Thoracic aorta (tissue), 2 donors: ENCODE results near the gene NGDN. TPM values are rescaled to one million over a fixed set of nuclear protein-coding genes. Genes with fewer than 3 reads are reported as not detected.

Experiments used
- ATAC-seq: fragments of 150-250 bp; one replicate; pipeline ENCODE4 v1.8.0; 2017; ENCODE audit warnings: low read depth; ENCODE audit not compliant: insufficient number of reproducible peaks, low FRiP score
- DNase-seq: peaks from one replicate; pipeline ENCODE4 v3.0.0-alpha.2; 2020; ENCODE audit warnings: low spot score
- H3K27ac ChIP-seq, 2 donors: fragments of 200-600 bp; sonication (generic); 1 replicate in 1 of 2; 2 replicates in 1 of 2; pipeline ENCODE4 v1.5.1; 2016; ENCODE audit warnings: mild to moderate bottlenecking in 2 of 2, moderate library complexity in 2 of 2
- H3K27me3 ChIP-seq: fragments of 200-600 bp; sonication (generic); replicated peaks from 2 replicates; pipeline ENCODE4 v1.6.0; 2016; ENCODE audit warnings: mild to moderate bottlenecking; ENCODE audit not compliant: insufficient read depth
- H3K36me3 ChIP-seq: fragments of 200-600 bp; sonication (generic); one replicate; pipeline ENCODE4 v1.5.1; 2016
- H3K4me1 ChIP-seq, 2 donors: fragments of 200-600 bp; sonication (generic); 1 replicate in 1 of 2; 2 replicates in 1 of 2; pipeline versions ENCODE4 v1.5.1 to v1.6.0; 2016; ENCODE audit warnings: low read depth in 2 of 2, mild to moderate bottlenecking in 1 of 2; ENCODE audit not compliant: control insufficient read depth in 1 of 2
- H3K4me3 ChIP-seq: fragments of 200-600 bp; sonication (generic); 2 replicates; pipeline ENCODE4 v1.5.1; 2016; ENCODE audit warnings: mild to moderate bottlenecking
- H3K9me3 ChIP-seq: fragments of 200-600 bp; sonication (generic); 2 replicates; pipeline ENCODE4 v1.5.1; 2016
- total RNA-seq, 2 donors: library from RNA; depleted of rRNA; stranded (reverse); fragments of >200 nt; gene quantifications; one replicate each; pipeline versions ENCODE4 v1.1.0 to v1.2.3, GENCODE V29; 2016
- TF ChIP-seq, protein P1 (sequence below): fragments of 200-600 bp; sonication (generic); IDR thresholded peaks from one replicate; pipeline ENCODE4 v1.5.1; 2019; ENCODE audit warnings: antibody characterized with exemption

Gene NGDN
- total RNA-seq, 2 donors from 2014 or later, result 29.1 to 46.3 TPM

GRCh38 chr14:23486036-23486435 is 16.5 kb downstream of the NGDN start:
- Histone ChIP-seq H3K36me3 (no peaks in the 10 kb centered on the region), H3K4me3 (no peak overlapping the region), H3K9me3 (no peaks in the 10 kb centered on the region), H3K27ac (no peak overlapping the region), H3K27me3 (no peaks in the 10 kb centered on the region), H3K4me1 (no peaks in the 10 kb centered on the region)
- no peak for ATAC-seq
- TF ChIP-seq, protein P1, sequence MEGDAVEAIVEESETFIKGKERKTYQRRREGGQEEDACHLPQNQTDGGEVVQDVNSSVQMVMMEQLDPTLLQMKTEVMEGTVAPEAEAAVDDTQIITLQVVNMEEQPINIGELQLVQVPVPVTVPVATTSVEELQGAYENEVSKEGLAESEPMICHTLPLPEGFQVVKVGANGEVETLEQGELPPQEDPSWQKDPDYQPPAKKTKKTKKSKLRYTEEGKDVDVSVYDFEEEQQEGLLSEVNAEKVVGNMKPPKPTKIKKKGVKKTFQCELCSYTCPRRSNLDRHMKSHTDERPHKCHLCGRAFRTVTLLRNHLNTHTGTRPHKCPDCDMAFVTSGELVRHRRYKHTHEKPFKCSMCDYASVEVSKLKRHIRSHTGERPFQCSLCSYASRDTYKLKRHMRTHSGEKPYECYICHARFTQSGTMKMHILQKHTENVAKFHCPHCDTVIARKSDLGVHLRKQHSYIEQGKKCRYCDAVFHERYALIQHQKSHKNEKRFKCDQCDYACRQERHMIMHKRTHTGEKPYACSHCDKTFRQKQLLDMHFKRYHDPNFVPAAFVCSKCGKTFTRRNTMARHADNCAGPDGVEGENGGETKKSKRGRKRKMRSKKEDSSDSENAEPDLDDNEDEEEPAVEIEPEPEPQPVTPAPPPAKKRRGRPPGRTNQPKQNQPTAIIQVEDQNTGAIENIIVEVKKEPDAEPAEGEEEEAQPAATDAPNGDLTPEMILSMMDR, result no peak
- DNase-seq, result no peak

DNA sequence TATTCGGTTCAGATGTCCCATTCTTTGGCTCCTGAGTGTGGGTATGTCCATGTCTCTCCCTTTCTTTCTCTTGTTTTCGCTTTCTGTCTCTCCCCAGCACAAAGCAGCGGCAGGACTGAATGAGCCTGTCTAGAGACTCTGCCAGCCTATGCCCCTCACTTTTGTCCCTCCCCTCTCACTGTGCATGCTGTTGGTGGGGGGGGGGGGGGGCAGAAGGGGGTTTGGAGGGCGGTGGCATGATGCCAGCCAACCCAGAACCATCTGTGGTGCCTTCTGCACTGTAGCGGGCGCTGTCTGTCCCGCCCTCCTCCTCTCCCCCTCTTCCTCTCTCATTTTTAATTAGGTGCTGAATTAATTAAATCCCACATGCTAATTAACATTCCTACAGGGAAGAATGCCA is 17.7 kb downstream of the NGDN start:
- TF ChIP-seq, protein P1, result no peak

DNA sequence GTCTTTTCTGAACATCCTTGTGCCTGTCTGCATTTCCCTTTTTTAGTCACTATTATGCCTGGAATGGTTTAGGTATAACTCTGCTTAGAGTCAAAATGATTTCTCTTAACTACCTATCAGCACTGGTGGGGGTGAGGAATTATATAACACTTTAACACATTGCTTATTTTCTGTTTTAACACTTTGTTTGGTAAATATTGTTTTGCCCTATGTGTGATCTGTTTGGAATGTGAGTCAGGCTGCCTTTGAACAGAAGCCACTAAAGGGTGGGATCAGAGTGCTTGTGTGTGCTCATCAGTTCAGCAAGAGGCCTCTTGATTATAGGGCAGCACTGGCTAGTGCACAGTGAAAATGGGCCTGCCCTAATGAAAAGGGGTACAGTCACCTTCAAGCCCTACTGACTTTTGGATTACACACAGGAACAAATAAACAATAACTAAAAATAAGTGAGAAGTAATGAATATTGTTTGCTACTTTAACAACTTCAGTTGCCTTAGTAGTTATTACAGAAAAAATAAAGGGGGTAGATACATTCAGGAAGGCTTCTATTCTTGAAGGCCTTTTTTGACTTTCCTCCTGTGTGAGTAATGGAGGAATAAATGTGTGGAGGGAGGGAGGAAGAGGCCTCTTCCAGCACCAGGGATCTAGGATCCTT is 23.2 kb downstream of the NGDN start:
- no peak overlapping the region for H3K27ac ChIP-seq
- no peak for DNase-seq

More for the DNA sequence above, 17.7 kb downstream of the NGDN start:
- Histone ChIP-seq H3K27ac (no peak overlapping the region), H3K27me3 (no peaks in the 10 kb centered on the region), H3K4me1 (no peaks in the 10 kb centered on the region), H3K36me3 (no peaks in the 10 kb centered on the region), H3K4me3 (no peak overlapping the region), H3K9me3 (no peaks in the 10 kb centered on the region)
- ATAC-seq (no peak), DNase-seq (no peak)

DNA sequence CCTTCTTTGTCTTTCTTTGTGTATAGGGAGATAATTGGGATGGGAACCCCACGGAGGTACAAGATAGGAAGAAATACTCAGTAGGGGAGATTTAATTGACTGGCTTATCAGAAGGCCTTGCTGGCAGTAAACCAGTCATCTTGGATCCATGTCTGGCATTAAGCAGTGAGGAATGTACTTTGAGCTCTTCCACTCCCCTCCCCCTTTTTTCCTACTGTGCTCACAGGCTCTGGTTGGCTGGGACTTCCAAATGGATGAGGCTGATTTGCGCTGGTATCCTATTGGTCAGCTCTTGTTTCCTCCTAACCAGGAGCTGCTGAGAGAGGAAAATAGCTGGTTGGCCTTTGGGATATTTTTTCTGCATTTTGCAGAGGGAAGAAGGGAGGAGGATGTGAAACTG is 24.7 kb downstream of the NGDN start:
- no peak for ATAC-seq
- no peaks in the 10 kb centered on the region for H3K9me3 ChIP-seq
- no peaks in the 10 kb centered on the region for H3K27me3 ChIP-seq
- no peaks in the 10 kb centered on the region for H3K4me1 ChIP-seq
- H3K4me3 ChIP-seq, result no peak overlapping the region
- no peak overlapping the region for H3K27ac ChIP-seq
- no peak for DNase-seq
- no peaks in the 10 kb centered on the region for H3K36me3 ChIP-seq
- TF ChIP-seq, protein P1, result no peak

More for the DNA sequence above, 23.2 kb downstream of the NGDN start:
- Histone ChIP-seq H3K4me3 (no peak overlapping the region), H3K36me3 (no peaks in the 10 kb centered on the region), H3K4me1 (no peaks in the 10 kb centered on the region), H3K27me3 (no peaks in the 10 kb centered on the region), H3K9me3 (no peaks in the 10 kb centered on the region)
- no peak for ATAC-seq
- TF ChIP-seq, protein P1, result no peak

DNA sequence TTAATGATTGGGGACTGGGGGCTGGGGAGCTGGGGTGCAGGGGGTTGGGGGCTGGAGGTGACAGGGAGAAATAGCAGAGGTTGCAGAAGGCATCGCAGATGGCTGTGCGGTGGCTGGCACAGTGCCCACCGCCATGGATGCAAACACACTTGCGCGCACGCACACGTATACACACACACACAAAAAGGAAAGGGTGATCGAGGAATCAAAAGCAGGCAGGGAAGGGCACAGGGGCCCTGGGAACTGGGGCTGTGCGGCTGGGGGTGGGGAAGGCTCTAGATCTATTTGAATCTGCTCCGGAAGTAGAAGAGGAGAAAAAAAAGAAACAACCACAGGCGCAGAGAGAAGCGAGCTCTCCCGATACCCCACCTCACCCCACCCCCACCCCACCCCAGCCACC is 42.7 kb downstream of the NGDN start:
- no peak for ATAC-seq
- Histone ChIP-seq H3K27ac (no peak overlapping the region), H3K27me3 (no peaks in the 10 kb centered on the region), H3K9me3 (no peaks in the 10 kb centered on the region), H3K36me3 (no peaks in the 10 kb centered on the region), H3K4me3 (no peak overlapping the region), H3K4me1 (no peaks in the 10 kb centered on the region)
- no peak for DNase-seq
- TF ChIP-seq, protein P1, result no peak
